Esophagus muscularis mucosa (tissue), 2 donors: ENCODE results near the gene PPIP5K2.

Source experiments
- EP300 ChIP-seq: sonication (generic); formaldehyde crosslinking; IDR thresholded peaks from one replicate; pipeline ENCODE4 v1.6.1; 2017; ENCODE audit warnings: antibody characterized with exemption
- POLR2A ChIP-seq: fragments of 450-650 bp; IDR thresholded peaks from one replicate; pipeline ENCODE4 v1.6.1; 2017; ENCODE audit warnings: antibody characterized with exemption, moderate library complexity, mild to moderate bottlenecking, low read depth

DNA sequence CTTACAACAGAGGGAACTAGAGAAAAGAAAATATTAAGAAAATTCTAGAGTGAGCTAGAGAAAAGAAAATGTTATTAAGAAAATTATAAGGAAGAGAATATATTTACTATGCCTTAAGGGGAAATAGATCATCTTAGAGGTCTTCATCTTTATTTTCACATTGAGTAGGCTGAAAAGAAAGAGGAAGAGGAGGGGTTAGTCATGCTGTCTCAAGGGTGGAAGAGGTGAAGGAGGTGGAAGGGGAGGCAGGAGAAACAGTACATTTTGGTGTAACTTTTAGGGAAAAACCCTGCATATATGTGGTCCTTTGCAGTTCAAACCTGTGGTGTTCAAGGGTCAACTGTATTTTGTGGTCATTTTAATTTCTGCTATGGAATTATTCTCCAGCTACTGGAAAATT lies 46.6 kb downstream of the PPIP5K2 start:
- TF ChIP-seq EP300 (no peak), POLR2A (no peak)
